Muscle of back (tissue), 11 donors: Measurements from ENCODE around the gene ETNK1. TPM values are rescaled to one million over a fixed set of nuclear protein-coding genes. Genes with fewer than 3 reads are reported as not detected.
A peak's percentile ranks its signal among the peaks of the same experiment; 100 is the strongest.
"Not testable (repeated sequence)": the region's sequence is repeated elsewhere in the genome, so short reads cannot be mapped to it uniquely, and the experiment has no call there.

ENCODE experiments used
- DNase-seq, 3 donors: peaks; one replicate each; pipeline versions ENCODE4 v3.0.0 to v3.0.0-alpha.2; 2013
- polyA plus RNA-seq, 10 donors: library from polyadenylated mRNA; unstranded; fragments of 120-200 nt; gene quantifications; one replicate each; pipeline ENCODE4 v1.2.1, GENCODE V29; 2013; ENCODE audit not compliant: insufficient read length in 10 of 10

Gene ETNK1
- polyA plus RNA-seq, 10 donors, result 16.4 to 27.9 (median 23.2) TPM

GRCh38 chr12:22684140-22685118 is 59.5 kb downstream of the ETNK1 start:
- peak; percentile 21 to 49 (median 29) for DNase-seq

- no peak for DNase-seq
These were observed 61.2 kb downstream of the ETNK1 start for GRCh38 chr12:22686193-22686592.

GRCh38 chr12:22687361-22688076 is 62.5 kb downstream of the ETNK1 start:
- peak in 1 of 3 donors; percentile 33 for DNase-seq

- DNase-seq, result no peak
These were observed 64.9 kb downstream of the ETNK1 start for GRCh38 chr12:22689876-22690275.

- DNase-seq, result no peak
These were observed 66.3 kb downstream of the ETNK1 start for GRCh38 chr12:22691319-22691718.

- not testable (repeated sequence) for DNase-seq
These were observed 67.5 kb downstream of the ETNK1 start for GRCh38 chr12:22692467-22692866.

- no peak for DNase-seq
These were observed 68.1 kb downstream of the ETNK1 start for GRCh38 chr12:22692964-22693555.

- no peak for DNase-seq
These were observed 73.6 kb downstream of the ETNK1 start for GRCh38 chr12:22698576-22698975.

GRCh38 chr12:22699705-22700104 is 74.7 kb downstream of the ETNK1 start:
- DNase-seq, result not testable (repeated sequence)

- DNase-seq, result no peak
These were observed 75.1 kb downstream of the ETNK1 start for GRCh38 chr12:22700106-22700505.

- DNase-seq, result not testable (repeated sequence)
These were observed 76.3 kb downstream of the ETNK1 start for GRCh38 chr12:22701216-22701809.

- DNase-seq, result no peak
These were observed 77.7 kb downstream of the ETNK1 start for GRCh38 chr12:22702690-22703089.

GRCh38 chr12:22709292-22709691 is 84.3 kb downstream of the ETNK1 start:
- DNase-seq, result no peak

GRCh38 chr12:22712083-22712482 is 87.1 kb downstream of the ETNK1 start:
- no peak for DNase-seq

- DNase-seq, result no peak
These were observed 90.3 kb downstream of the ETNK1 start for GRCh38 chr12:22715254-22715653.

GRCh38 chr12:22719745-22720144 is 94.8 kb downstream of the ETNK1 start:
- DNase-seq, result no peak

GRCh38 chr12:22722081-22722480 is 97.1 kb downstream of the ETNK1 start:
- no peak for DNase-seq

GRCh38 chr12:22722779-22723178 is 97.8 kb downstream of the ETNK1 start:
- DNase-seq, result no peak

GRCh38 chr12:22728987-22729386 is 104.0 kb downstream of the ETNK1 start:
- DNase-seq, result peak in 1 of 3 donors; percentile 11

GRCh38 chr12:22729431-22729956 is 104.5 kb downstream of the ETNK1 start:
- no peak for DNase-seq

- DNase-seq, result peak in 2 of 3 donors; percentile 17 to 79
These were observed 105.0 kb downstream of the ETNK1 start for GRCh38 chr12:22729957-22730443.
